ENCODE results near the gene MOCOS.

DNA sequence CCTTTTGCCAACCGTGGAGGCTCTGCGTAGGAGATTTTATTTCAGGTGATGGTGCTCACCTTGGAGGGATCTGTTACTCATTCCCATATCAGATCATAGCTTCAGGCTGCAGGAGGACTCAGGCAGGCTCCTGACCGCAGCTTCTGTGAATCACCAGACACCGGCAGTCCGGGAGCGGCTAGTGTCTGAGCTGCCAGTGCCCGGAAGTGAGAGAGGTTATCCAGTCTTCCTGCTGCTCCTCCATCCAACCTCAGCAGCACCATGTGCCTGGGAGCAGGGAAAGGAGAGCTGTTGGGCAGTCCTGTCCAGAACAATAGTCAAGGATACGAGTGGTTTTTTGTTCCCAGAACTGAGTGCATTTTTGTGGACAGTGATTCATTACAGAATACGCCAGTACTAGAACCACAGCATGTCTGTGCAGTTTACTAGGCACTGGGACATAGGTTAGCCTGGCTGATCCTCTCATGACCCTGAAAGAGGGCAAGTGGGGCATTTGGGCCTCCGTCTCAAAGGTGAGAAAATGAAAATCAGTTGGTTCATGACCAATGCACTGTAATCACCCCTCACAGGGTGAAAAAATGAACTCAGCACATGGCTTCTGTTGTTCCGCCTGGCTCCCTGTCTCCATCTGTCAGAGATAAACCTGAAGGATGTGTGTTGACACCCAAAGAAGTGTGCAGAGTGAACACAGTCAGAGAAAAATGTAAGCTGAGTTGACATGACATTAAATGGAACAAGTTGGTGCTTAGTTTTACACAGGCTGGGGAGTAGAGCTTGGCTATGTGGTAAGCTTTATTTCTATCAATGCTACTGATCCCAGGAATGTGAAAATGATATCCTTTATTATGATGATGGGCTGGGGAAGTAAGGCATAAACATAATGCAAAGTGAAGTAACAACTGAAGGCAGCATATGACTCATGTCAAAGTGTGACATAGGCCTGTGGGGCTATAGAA is 122.4 kb downstream of the MOCOS start:
- TF ChIP-seq, protein P1, sequence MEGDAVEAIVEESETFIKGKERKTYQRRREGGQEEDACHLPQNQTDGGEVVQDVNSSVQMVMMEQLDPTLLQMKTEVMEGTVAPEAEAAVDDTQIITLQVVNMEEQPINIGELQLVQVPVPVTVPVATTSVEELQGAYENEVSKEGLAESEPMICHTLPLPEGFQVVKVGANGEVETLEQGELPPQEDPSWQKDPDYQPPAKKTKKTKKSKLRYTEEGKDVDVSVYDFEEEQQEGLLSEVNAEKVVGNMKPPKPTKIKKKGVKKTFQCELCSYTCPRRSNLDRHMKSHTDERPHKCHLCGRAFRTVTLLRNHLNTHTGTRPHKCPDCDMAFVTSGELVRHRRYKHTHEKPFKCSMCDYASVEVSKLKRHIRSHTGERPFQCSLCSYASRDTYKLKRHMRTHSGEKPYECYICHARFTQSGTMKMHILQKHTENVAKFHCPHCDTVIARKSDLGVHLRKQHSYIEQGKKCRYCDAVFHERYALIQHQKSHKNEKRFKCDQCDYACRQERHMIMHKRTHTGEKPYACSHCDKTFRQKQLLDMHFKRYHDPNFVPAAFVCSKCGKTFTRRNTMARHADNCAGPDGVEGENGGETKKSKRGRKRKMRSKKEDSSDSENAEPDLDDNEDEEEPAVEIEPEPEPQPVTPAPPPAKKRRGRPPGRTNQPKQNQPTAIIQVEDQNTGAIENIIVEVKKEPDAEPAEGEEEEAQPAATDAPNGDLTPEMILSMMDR (IDR thresholded peaks at IDR 0.05), result no peak
- peak in 1 of 2 donors; percentile 33 for TF ChIP-seq POLR2AphosphoS5 (IDR thresholded peaks at IDR 0.05; ENCODE audit: insufficient read depth in 1 of 2, low read depth in 1 of 2)

Measured in vagina (tissue), 2 donors.